HG02623 (cell line): Measurements from ENCODE around the gene OCSTAMP.

ENCODE experiments used
- ATAC-seq: cut with Tn5 transposase; IDR thresholded peaks from one replicate; pipeline ENCODE4 v1.9.1; 2021; ENCODE audit warnings: moderate library complexity; ENCODE audit not compliant: unreplicated experiment

The OCSTAMP gene

GRCh38 chr20:46520976-46521579, 29.4 kb downstream of the OCSTAMP start:
- no peak for ATAC-seq

GRCh38 chr20:46520540-46520939, 29.9 kb downstream of the OCSTAMP start:
- no peak for ATAC-seq

- no peak for ATAC-seq
Measured at GRCh38 chr20:46519471-46520068, 30.9 kb downstream of the OCSTAMP start.

DNA sequence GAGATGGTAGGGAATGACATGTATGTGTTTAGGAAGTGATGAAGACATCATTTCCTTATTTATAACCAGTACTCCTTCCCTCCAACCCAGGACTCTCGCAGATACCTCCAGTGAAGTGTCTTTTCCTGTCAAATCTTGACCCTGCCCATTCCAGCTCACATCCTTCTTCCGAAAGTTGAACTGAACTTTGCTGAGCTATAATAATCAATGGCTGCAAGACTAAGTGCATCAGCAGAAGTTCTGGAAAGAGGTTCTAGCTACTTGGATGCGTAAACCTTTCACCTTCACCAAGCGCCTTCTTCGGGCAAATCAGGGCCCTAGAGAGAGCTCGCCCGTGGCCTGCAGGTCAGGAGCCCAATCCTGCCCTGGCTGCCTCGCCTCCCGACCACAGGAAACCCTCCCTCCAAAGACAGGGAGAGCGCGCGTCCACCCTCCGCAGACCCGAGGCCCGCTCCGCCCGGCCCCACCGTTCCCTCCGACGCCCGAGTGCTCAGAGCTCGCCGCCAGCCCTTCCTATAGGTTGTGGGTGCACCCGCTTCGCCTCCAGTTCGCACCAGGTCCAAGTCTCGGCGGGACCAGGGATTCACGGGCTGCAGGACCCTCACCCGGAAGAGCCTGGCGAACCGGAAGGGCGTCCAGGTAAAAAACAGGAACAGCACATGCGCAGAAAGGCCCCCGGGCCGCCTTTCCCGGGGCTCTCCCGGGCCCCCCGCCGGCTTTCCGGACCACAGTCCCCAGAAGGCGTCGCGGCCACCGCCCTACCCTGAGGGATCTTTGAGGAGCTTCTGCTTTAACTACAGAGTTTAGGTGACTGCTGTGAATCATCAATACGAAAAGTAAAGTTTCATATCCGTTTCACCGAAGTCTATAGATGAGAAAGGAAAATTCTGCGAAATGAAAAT, 37.3 kb downstream of the OCSTAMP start, which contains the start of gene ZNF334:
Gene ZNF334, minus strand, starts transcription at position 617 of the 902 bp plus-strand sequence. CDS start 1,457 bp downstream, outside the sequence.
- no peak for ATAC-seq

DNA sequence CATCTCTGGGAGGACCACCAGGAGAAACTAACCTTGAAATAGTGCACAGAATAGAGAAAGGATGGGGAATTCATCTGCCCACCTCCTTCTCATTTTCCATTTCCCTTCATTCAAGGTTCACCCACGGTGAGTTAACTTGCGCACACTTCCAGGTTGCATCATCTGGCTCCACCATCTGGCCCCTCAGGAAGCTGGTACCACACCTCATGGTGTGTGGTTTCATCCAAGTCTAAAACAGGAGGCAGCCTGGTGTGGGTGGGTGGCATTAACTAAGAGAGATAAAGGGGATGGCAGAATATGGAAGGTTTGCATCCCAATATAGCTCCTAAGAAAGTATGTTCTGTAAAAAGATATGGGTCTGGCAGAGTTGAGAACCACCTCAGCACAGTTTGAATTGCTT, 40.9 kb downstream of the OCSTAMP start:
- no peak for ATAC-seq

DNA sequence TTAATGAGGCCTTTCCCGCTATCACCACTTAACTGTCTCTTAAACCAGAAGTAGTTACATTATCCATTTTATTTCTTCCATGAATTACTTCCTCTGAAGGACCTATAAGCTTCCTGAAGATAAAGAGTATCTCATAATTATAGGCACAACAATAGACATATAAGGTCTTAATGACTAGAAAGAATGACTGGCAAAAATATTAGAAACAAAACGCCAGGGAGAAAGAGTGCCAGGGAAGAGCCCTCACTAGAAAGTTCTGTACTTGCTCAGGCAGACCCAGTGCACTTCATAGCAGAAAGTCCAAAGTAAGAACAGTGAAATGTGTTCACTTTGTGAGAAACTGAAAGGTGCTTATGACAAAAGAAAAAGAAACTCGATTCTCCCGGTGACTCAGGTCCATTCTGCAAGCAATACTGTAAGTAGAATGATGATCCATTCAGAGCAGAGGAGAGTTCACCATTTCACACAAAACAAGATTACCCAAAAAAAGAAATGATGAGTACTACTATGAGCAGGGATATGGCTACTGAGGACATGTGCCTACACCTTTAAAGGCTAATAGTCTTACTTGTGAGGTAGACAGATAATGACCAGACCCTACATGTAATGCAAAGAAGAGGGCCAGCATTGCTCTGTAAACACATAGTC, 42.6 kb downstream of the OCSTAMP start:
- no peak for ATAC-seq

DNA sequence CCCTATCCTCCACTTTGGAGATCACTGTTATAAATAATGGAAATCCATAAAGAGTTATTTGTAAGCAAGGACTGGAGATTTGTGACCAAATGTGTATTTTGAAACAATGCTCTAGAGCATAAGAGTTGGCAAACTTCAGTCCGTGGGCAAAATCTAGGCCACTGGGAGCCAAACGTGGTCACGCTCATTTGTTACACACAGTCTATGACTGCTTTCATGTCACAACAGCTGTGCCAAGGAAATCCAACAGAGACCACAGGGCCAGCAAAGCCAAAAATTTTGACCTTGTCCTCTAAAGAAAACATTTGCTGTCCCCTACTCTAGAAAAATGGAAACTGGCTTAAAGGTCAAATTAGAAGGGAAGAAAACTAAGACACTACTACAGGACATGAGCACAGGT, 44.9 kb downstream of the OCSTAMP start:
- ATAC-seq = no peak

GRCh38 chr20:46501961-46502360, 48.5 kb downstream of the OCSTAMP start:
- ATAC-seq = no peak

- no peak for ATAC-seq
Measured at GRCh38 chr20:46501337-46501942, 49.0 kb downstream of the OCSTAMP start.

DNA sequence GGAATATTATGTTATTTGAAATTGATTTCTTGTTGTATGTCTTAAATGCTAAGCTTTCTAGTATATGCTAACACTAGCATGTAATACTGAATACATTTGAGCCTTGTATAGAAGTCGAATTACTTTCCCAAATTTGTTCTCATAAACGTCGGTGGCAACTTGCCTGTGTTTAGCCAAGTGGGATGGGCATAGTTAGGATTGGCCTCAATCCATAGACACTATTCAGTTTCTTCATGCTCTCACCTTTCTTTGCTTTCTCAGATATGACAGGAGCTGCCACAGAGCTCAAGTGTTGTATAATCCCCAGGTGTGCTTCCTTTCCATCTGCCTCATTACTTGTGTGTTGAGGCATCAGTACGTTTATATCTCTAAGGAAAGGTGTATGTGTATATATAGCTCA, 56.4 kb downstream of the OCSTAMP start:
- ATAC-seq = no peak

DNA sequence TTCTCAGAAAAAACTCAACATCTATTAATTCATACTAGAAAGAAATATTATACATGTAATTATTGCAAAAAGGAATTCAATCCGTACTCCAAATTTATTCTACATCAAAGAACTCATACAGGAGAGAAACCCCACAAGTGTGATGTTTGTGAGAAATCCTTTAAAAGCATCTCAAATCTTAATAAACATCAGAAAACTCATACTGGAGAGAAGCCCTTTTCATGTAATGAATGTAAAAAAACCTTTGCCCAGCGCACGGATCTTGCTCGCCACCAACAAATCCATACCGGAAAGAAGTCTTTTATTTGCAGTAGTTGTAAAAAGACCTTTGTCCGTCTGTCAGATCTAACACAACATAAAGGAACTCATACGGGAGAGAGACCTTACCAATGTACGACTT, 59.1 kb downstream of the OCSTAMP start:
- no peak for ATAC-seq
